GM23338 (cell line): ENCODE measurements around the gene C14orf132. TPM values are rescaled to one million over a fixed set of nuclear protein-coding genes. Genes with fewer than 3 reads are reported as not detected.

Experiments used
- ATAC-seq: fragments of 200-7000 bp; cut with Tn5 transposase; 3 replicates; pipeline ENCODE4 v1.9.1; 2020
- DNase-seq: peaks from one replicate; pipeline ENCODE4 v3.0.0-alpha.2; 2015; ENCODE audit warnings: low spot score
- H2AFZ ChIP-seq: fragments of 200-600 bp; sonication (generic); 2 replicates; pipeline ENCODE4 v1.8.0; 2016; ENCODE audit warnings: antibody characterized with exemption, mild to moderate bottlenecking, moderate library complexity
- H3F3A ChIP-seq: fragments of 200-600 bp; sonication (generic); replicated peaks from 2 replicates; pipeline ENCODE4 v1.8.0; 2017; ENCODE audit warnings: antibody characterized with exemption, mixed run types, low read depth
- H3K27ac ChIP-seq: fragments of 200-600 bp; sonication (generic); 2 replicates; pipeline ENCODE4 v1.6.1; 2016; ENCODE audit warnings: low read depth
- H3K27me3 ChIP-seq: fragments of 200-600 bp; sonication (generic); 2 replicates; pipeline ENCODE4 v1.8.0; 2016; ENCODE audit warnings: mild to moderate bottlenecking, mixed run types, moderate library complexity; ENCODE audit not compliant: insufficient read depth
- H3K36me3 ChIP-seq: fragments of 200-600 bp; sonication (generic); 2 replicates; pipeline ENCODE4 v1.8.0; 2016; ENCODE audit warnings: mild to moderate bottlenecking; ENCODE audit not compliant: insufficient read depth
- H3K4me1 ChIP-seq: fragments of 200-600 bp; sonication (generic); 2 replicates; pipeline ENCODE4 v1.8.0; 2016; ENCODE audit warnings: mild to moderate bottlenecking, moderate library complexity; ENCODE audit not compliant: insufficient read depth
- H3K4me2 ChIP-seq: fragments of 200-600 bp; sonication (generic); 2 replicates; pipeline ENCODE4 v1.7.1; 2017; ENCODE audit warnings: mixed run types
- H3K4me3 ChIP-seq: fragments of 200-600 bp; sonication (generic); 2 replicates; pipeline ENCODE4 v1.6.1; 2016; ENCODE audit warnings: mixed run types
- H3K79me2 ChIP-seq: fragments of 200-600 bp; sonication (generic); replicated peaks from 2 replicates; pipeline ENCODE4 v1.8.0; 2017; ENCODE audit warnings: mild to moderate bottlenecking; ENCODE audit not compliant: insufficient read depth
- H3K9me2 ChIP-seq: fragments of 200-600 bp; sonication (generic); 2 replicates; pipeline ENCODE4 v1.8.0; 2017; ENCODE audit not compliant: insufficient read depth
- H4K20me1 ChIP-seq: fragments of 200-600 bp; sonication (generic); replicated peaks from 2 replicates; pipeline ENCODE4 v1.8.0; 2017; ENCODE audit warnings: mild to moderate bottlenecking; ENCODE audit not compliant: insufficient read depth
- H3K27ac Mint-ChIP-seq: 2 replicates; pipeline ENCODE4 v1.8.0; 2020; ENCODE audit warnings: inconsistent platforms, mild to moderate bottlenecking, moderate library complexity, mixed read lengths
- H3K27me3 Mint-ChIP-seq: 3 replicates; pipeline ENCODE4 v1.8.0; 2022; ENCODE audit warnings: low read depth, mild to moderate bottlenecking, moderate library complexity, mixed read lengths, inconsistent platforms; ENCODE audit not compliant: insufficient read depth, poor library complexity
- H3K36me3 Mint-ChIP-seq: 3 replicates; pipeline ENCODE4 v1.8.0; 2021; ENCODE audit warnings: low read depth, mild to moderate bottlenecking, inconsistent platforms, moderate library complexity, mixed read lengths
- H3K4me1 Mint-ChIP-seq: 3 replicates; pipeline ENCODE4 v1.8.0; 2020; ENCODE audit warnings: mild to moderate bottlenecking, inconsistent platforms, mixed read lengths
- H3K4me3 Mint-ChIP-seq: 3 replicates; pipeline ENCODE4 v1.8.0; 2021; ENCODE audit warnings: moderate library complexity, mild to moderate bottlenecking, inconsistent platforms, mixed read lengths
- H3K9me3 Mint-ChIP-seq: 3 replicates; pipeline ENCODE4 v1.8.0; 2020; ENCODE audit warnings: moderate library complexity, mild to moderate bottlenecking, inconsistent platforms, mixed read lengths
- ETS1 ChIP-seq: IDR thresholded peaks from 2 replicates; pipeline ENCODE4 v1.6.1; 2016; ENCODE audit warnings: antibody characterized with exemption
- EZH2 ChIP-seq: fragments of 200-600 bp; sonication (generic); IDR thresholded peaks from one replicate; pipeline ENCODE4 v1.8.0; 2017; ENCODE audit warnings: antibody characterized with exemption, mild to moderate bottlenecking, low read depth; ENCODE audit not compliant: unreplicated experiment
- EZH2phosphoT487 ChIP-seq: fragments of 200-600 bp; sonication (generic); IDR thresholded peaks from one replicate; pipeline ENCODE4 v1.8.1; 2018; ENCODE audit warnings: antibody characterized with exemption; ENCODE audit not compliant: unreplicated experiment
- NANOG ChIP-seq: IDR thresholded peaks from 2 replicates; pipeline ENCODE4 v1.6.1; 2016; ENCODE audit warnings: antibody characterized with exemption, borderline replicate concordance
- POLR2AphosphoS5 ChIP-seq: IDR thresholded peaks from 2 replicates; pipeline ENCODE4 v1.6.1; 2016; ENCODE audit warnings: antibody characterized with exemption, low read depth
- REST ChIP-seq: IDR thresholded peaks from one replicate; pipeline ENCODE4 v1.6.1; 2018; ENCODE audit warnings: antibody characterized with exemption; ENCODE audit not compliant: unreplicated experiment
- STAT1 ChIP-seq: IDR thresholded peaks from one replicate; pipeline ENCODE4 v1.6.1; 2016; ENCODE audit warnings: antibody characterized with exemption; ENCODE audit not compliant: unreplicated experiment
- ZNF114 ChIP-seq: fragments of 250-450 bp; sonication (Bioruptor Pico); IDR thresholded peaks from 2 replicates; pipeline ENCODE4 v1.5.0; 2020; ENCODE audit warnings: mild to moderate bottlenecking, moderate library complexity
- ZNF331 ChIP-seq: fragments of 250-450 bp; sonication (Bioruptor Pico); IDR thresholded peaks from 2 replicates; pipeline ENCODE4 v1.5.0; 2020; ENCODE audit warnings: low read depth, mild to moderate bottlenecking, moderate library complexity
- ZNF462 ChIP-seq: fragments of 250-450 bp; sonication (Bioruptor Pico); IDR thresholded peaks from 2 replicates; pipeline ENCODE4 v1.5.0; 2020; ENCODE audit warnings: mild to moderate bottlenecking, moderate library complexity
- polyA plus RNA-seq: library from polyadenylated mRNA; unstranded; fragments of >200 nt; fragmentation: Nextera tagmentation; extraction: Ambion mirVana; gene quantifications from 2 replicates; pipeline ENCODE4 v1.2.1, GENCODE V29; 2016
- total RNA-seq: library from RNA; depleted of rRNA; stranded (reverse); fragments of >200 nt; shearing (Covaris generic); gene quantifications from 2 replicates; pipeline ENCODE4 v1.2.3, GENCODE V29; 2014

The C14orf132 gene
- total and polyA plus RNA-seq, 2 experiments from 2014 or later: 13.8 to 16.2 TPM

- TF ChIP-seq EZH2phosphoT487 (no peak), ZNF331 (no peak), ETS1 (no peak), STAT1 (no peak), NANOG (no peak), REST (no peak)
Observed at GRCh38 chr14:96071561-96071960, 32.4 kb downstream of the C14orf132 start (continued).

- DNase-seq (no peak), ATAC-seq (no peak)
- Histone ChIP-seq H3K4me1 (no peaks in the 10 kb centered on the region), H3K9me2 (no peaks in the 10 kb centered on the region), H2AFZ (no peak overlapping the region), H3K27me3 (no peaks in the 10 kb centered on the region), H3K4me3 (no peak overlapping the region), H4K20me1 (no peaks in the 10 kb centered on the region), H3F3A (no peaks in the 10 kb centered on the region), H3K79me2 (no peaks in the 10 kb centered on the region; the same call in none of the 2 replicates), H3K4me2 (no peak overlapping the region), H3K27ac (no peak overlapping the region), H3K36me3 (no peaks in the 10 kb centered on the region)
- Mint-ChIP-seq H3K9me3 (no peaks in the 10 kb centered on the region; the same call in 2 of the 3 replicates), H3K27ac (no peak overlapping the region), H3K4me1 (no peaks in the 10 kb centered on the region), H3K27me3 (peaks cover 4% of the 10 kb centered on the region), H3K36me3 (0 out of 3 replicates have a peak, but pooled peaks cover 3% of the 10 kb centered on the region), H3K4me3 (no peak overlapping the region)
- TF ChIP-seq POLR2AphosphoS5: no peak
- no peak for TF ChIP-seq NANOG
- no peak for TF ChIP-seq ZNF114 (CRISPR knock-in tag)
- no peak for TF ChIP-seq STAT1
- TF ChIP-seq EZH2: no peak
- TF ChIP-seq ZNF462 (CRISPR knock-in tag): no peak
- TF ChIP-seq REST: no peak
Observed at GRCh38 chr14:96072076-96072475, 32.9 kb downstream of the C14orf132 start.
